SK-N-SH (cell line): ENCODE data around the gene GPR25. TPM values are rescaled to one million over a fixed set of nuclear protein-coding genes. Genes with fewer than 3 reads are reported as not detected.

Source experiments
- CTCF ChIA-PET: fragments of 300-600, 350-600 bp; formaldehyde crosslinking; extraction: SDS; loops from one replicate; lab custom pipeline; 2021; lab: Yijun Ruan, JAX
- POLR2A ChIA-PET: fragments of 350-600 bp; sonication (Branson Sonifier 250); formaldehyde crosslinking; extraction: SDS; loops from one replicate; lab custom pipeline; 2020; ENCODE audit warnings: antibody characterized with exemption, inconsistent platforms; lab: Yijun Ruan, JAX
- DNase-seq: peaks from one replicate; pipeline ENCODE4 v3.0.0; 2012
- H2AFZ ChIP-seq: fragments of 200-600 bp; sonication (generic); 2 replicates; pipeline ENCODE4 v1.8.1; 2016; ENCODE audit warnings: antibody characterized with exemption, mild to moderate bottlenecking, low read depth
- H3F3A ChIP-seq: fragments of 200-600 bp; sonication (generic); replicated peaks from 2 replicates; pipeline ENCODE3; 2016; ENCODE audit warnings: antibody characterized with exemption, mild to moderate bottlenecking; ENCODE audit not compliant: insufficient read depth
- H3K27ac ChIP-seq, 2 experiments: fragments of 200-500 bp in 1 of 2; fragments of 200-600 bp in 1 of 2; sonication (Bioruptor generic) in 1 of 2; sonication (generic), shearing (Covaris generic) in 1 of 2; 2 replicates each; pipeline versions ENCODE4 v1.5.1 to v1.6.1; 2014 to 2016; ENCODE audit warnings: low read depth in 2 of 2, inconsistent platforms in 1 of 2, low read length in 1 of 2, mild to moderate bottlenecking in 1 of 2, mixed read lengths in 1 of 2
- H3K27me3 ChIP-seq: fragments of 200-600 bp; sonication (generic), shearing (Covaris generic); 2 replicates; pipeline ENCODE4 v1.6.1; 2016; ENCODE audit warnings: mixed run types; ENCODE audit not compliant: insufficient read depth
- H3K36me3 ChIP-seq, 2 experiments: fragments of 200-500 bp in 1 of 2; fragments of 200-600 bp in 1 of 2; sonication (Bioruptor generic) in 1 of 2; sonication (generic) in 1 of 2; replicated peaks in 1 of 2; 2 replicates each; pipeline versions ENCODE3 to v1.5.1; 2014 to 2016; ENCODE audit warnings: low read length in 1 of 2, mild to moderate bottlenecking in 1 of 2; ENCODE audit not compliant: insufficient read depth in 2 of 2, control insufficient read depth in 1 of 2
- H3K4me1 ChIP-seq, 2 experiments: fragments of 200-500 bp in 1 of 2; fragments of 200-600 bp in 1 of 2; sonication (Bioruptor generic) in 1 of 2; sonication (generic), shearing (Covaris generic) in 1 of 2; 2 replicates each; pipeline versions ENCODE4 v1.5.1 to v1.6.1; 2014 to 2016; ENCODE audit warnings: low read depth in 1 of 2, low read length in 1 of 2, mixed run types in 1 of 2; ENCODE audit not compliant: insufficient read depth in 2 of 2, control insufficient read depth in 1 of 2
- H3K4me2 ChIP-seq: fragments of 200-600 bp; sonication (generic), shearing (Covaris generic); 2 replicates; pipeline ENCODE4 v1.6.1; 2017; ENCODE audit warnings: mixed run types
- H3K4me3 ChIP-seq, 2 experiments: fragments of 200-500 bp in 1 of 2; fragments of 200-600 bp in 1 of 2; sonication (Bioruptor generic) in 1 of 2; sonication (generic), shearing (Covaris generic) in 1 of 2; 2 replicates each; pipeline versions ENCODE4 v1.5.1 to v1.8.1; 2014 to 2016; ENCODE audit warnings: low read depth in 2 of 2, inconsistent platforms in 1 of 2, low read length in 1 of 2, mild to moderate bottlenecking in 1 of 2, mixed read lengths in 1 of 2, moderate library complexity in 1 of 2
- H3K79me2 ChIP-seq: fragments of 200-600 bp; sonication (generic); 2 replicates; pipeline ENCODE4 v1.8.1; 2017; ENCODE audit warnings: mild to moderate bottlenecking; ENCODE audit not compliant: insufficient read depth
- H3K9ac ChIP-seq: fragments of 200-600 bp; sonication (generic); 2 replicates; pipeline ENCODE4 v1.6.1; 2017; ENCODE audit warnings: mixed run types
- H3K9me2 ChIP-seq: fragments of 200-600 bp; sonication (generic); 2 replicates; pipeline ENCODE4 v1.6.1; 2017; ENCODE audit warnings: mixed run types
- H3K9me3 ChIP-seq: fragments of 200-600 bp; sonication (generic); 2 replicates; pipeline ENCODE4 v1.6.1; 2017; ENCODE audit warnings: mixed run types, mild to moderate bottlenecking, moderate library complexity
- H4K20me1 ChIP-seq: fragments of 200-600 bp; sonication (generic); 2 replicates; pipeline ENCODE4 v1.6.1; 2017; ENCODE audit warnings: mild to moderate bottlenecking, mixed run types; ENCODE audit not compliant: insufficient read depth
- FOSL2 ChIP-seq: IDR thresholded peaks from 2 replicates; pipeline ENCODE4 v1.4.0; 2012; ENCODE audit warnings: low read depth, mild to moderate bottlenecking, moderate library complexity, borderline replicate concordance
- GABPA ChIP-seq: IDR thresholded peaks from 2 replicates; pipeline ENCODE4 v1.4.0; 2012; ENCODE audit warnings: low read depth, mild to moderate bottlenecking
- MAX ChIP-seq: IDR thresholded peaks from 2 replicates; pipeline ENCODE4 v1.4.0; 2012; ENCODE audit warnings: low read depth
- MEF2A ChIP-seq: IDR thresholded peaks from 2 replicates; pipeline ENCODE4 v1.4.0; 2012; ENCODE audit warnings: low read depth, borderline replicate concordance
- NRF1 ChIP-seq: IDR thresholded peaks from 2 replicates; pipeline ENCODE4 v1.6.1; 2012; ENCODE audit warnings: low read depth, mild to moderate bottlenecking, low read length
- PBX3 ChIP-seq: IDR thresholded peaks from 2 replicates; pipeline ENCODE4; 2012
- RAD21 ChIP-seq: IDR thresholded peaks from 2 replicates; pipeline ENCODE4 v1.6.1; 2012; ENCODE audit warnings: mild to moderate bottlenecking, low read length
- RCOR1 ChIP-seq: fragments of 150-350 bp; IDR thresholded peaks from 2 replicates; pipeline ENCODE4 v1.6.1; 2017; ENCODE audit warnings: antibody characterized with exemption, low read length
- REST ChIP-seq: IDR thresholded peaks from 2 replicates; pipeline ENCODE4 v1.6.1; 2012; ENCODE audit warnings: mild to moderate bottlenecking, low read depth, low read length, moderate library complexity
- RFX5 ChIP-seq: IDR thresholded peaks from 2 replicates; pipeline ENCODE4 v1.6.1; 2012; ENCODE audit warnings: mild to moderate bottlenecking, improper control_type of control experiment, low read length
- RXRA ChIP-seq: IDR thresholded peaks from 2 replicates; pipeline ENCODE4 v1.4.0; 2012; ENCODE audit warnings: low read depth, mild to moderate bottlenecking, borderline replicate concordance
- TAF1 ChIP-seq: IDR thresholded peaks from 2 replicates; pipeline ENCODE4 v1.6.1; 2012; ENCODE audit warnings: low read depth, mild to moderate bottlenecking, low read length, moderate library complexity, borderline replicate concordance
- TEAD4 ChIP-seq: IDR thresholded peaks from 2 replicates; pipeline ENCODE4 v1.4.0; 2012; ENCODE audit warnings: mild to moderate bottlenecking, borderline replicate concordance; ENCODE audit not compliant: insufficient read depth
- ZBTB33 ChIP-seq: IDR thresholded peaks from 2 replicates; pipeline ENCODE4 v1.4.0; 2012; ENCODE audit warnings: low read depth, borderline replicate concordance
- WGBS: methylation state at CpG from one replicate; pipeline ENCODE4 v1.1.6; 2017; ENCODE audit warnings: low lambda C conversion rate; 5-methylcytosine and 5-hydroxymethylcytosine counted together
- polyA plus RNA-seq, 3 experiments: library from polyadenylated mRNA; depleted of rRNA; stranded (reverse); fragments of >200 nt; gene quantifications; 2 replicates each; pipeline ENCODE4 v1.2.3, GENCODE V29; 2012

Gene GPR25
- polyA plus RNA-seq, 1 of the 3 experiments (the other 2 are of a cell fraction) = not detected

GRCh38 chr1:200850554-200850953 is 22.2 kb upstream of the GPR25 start (continued):
- no peak for TF ChIP-seq ZBTB33
- TF ChIP-seq TAF1 = no peak
- no peak for TF ChIP-seq RXRA
- TF ChIP-seq FOSL2 = no peak

- 98% methylated on average over 2 of the region's 2 CpGs for WGBS
- H3K27ac ChIP-seq = peak overlapping the region in 1 of 2 experiments; percentile 43; a peak in 2 of 4 replicates
- no peak for DNase-seq
- no peak overlapping the region for H3K4me2 ChIP-seq
- no peaks in the 10 kb centered on the region for H3K79me2 ChIP-seq
- H3K4me3 ChIP-seq = no peak overlapping the region
- H3K9ac ChIP-seq = no peak overlapping the region
- ChIA-PET POLR2A (no interaction called here), CTCF (interaction anchor here (0.7 to 1.8 kb wide), 5 partner anchors 9 to 182 kb away, joined by 3 to 5 read pairs (median 3); no protein-coding TSS in a partner anchor)
- peaks cover 86 to 89% of the 10 kb centered on the region in 2 experiments for H3K36me3 ChIP-seq
- H3K9me3 ChIP-seq = no peaks in the 10 kb centered on the region
- no peaks in the 10 kb centered on the region for H3K27me3 ChIP-seq
- H3F3A ChIP-seq = peaks cover 34% of the 10 kb centered on the region
- no peaks in the 10 kb centered on the region for H3K9me2 ChIP-seq
- TF ChIP-seq RFX5 (no peak), RAD21 (no peak), TEAD4 (no peak)
- TF ChIP-seq, all 33 proteins: peak for 0
- peaks cover 0 to 11% of the 10 kb centered on the region in 2 experiments; a peak in 2 of 4 replicates for H3K4me1 ChIP-seq
- no peak overlapping the region for H2AFZ ChIP-seq
- H4K20me1 ChIP-seq = no peaks in the 10 kb centered on the region
Observed at GRCh38 chr1:200856716-200857357, 15.9 kb upstream of the GPR25 start.

GRCh38 chr1:200857804-200858203 is 15.0 kb upstream of the GPR25 start:
- TF ChIP-seq GABPA (no peak), RCOR1 (no peak), MEF2A (no peak), REST (no peak), TEAD4 (no peak), MAX (no peak), NRF1 (no peak), PBX3 (no peak)
- Histone ChIP-seq H3K4me2 (no peak overlapping the region), H3K27me3 (no peaks in the 10 kb centered on the region), H3K9ac (no peak overlapping the region), H3K79me2 (no peaks in the 10 kb centered on the region), H3K9me3 (no peaks in the 10 kb centered on the region), H3K4me1 (peaks cover 0 to 11% of the 10 kb centered on the region in 2 experiments; a peak in 2 of 4 replicates), H3K9me2 (no peaks in the 10 kb centered on the region), H3F3A (peaks cover 36% of the 10 kb centered on the region), H4K20me1 (no peaks in the 10 kb centered on the region), H3K4me3 (no peak overlapping the region), H3K36me3 (peaks cover 82 to 88% of the 10 kb centered on the region in 2 experiments), H2AFZ (no peak overlapping the region), H3K27ac (no peak overlapping the region; a peak in 1 of 4 replicates)
- no peak for DNase-seq
- CTCF ChIA-PET = interaction anchor here (0.7 to 1.8 kb wide), 6 partner anchors 8 to 299 kb away, joined by 3 to 5 read pairs (median 3); no protein-coding TSS in a partner anchor
- WGBS = 100% methylated on average over 1 of the region's 1 CpG
- POLR2A ChIA-PET = no interaction called here
